Neural crest cell (in vitro differentiated cells): ENCODE results near the gene SNX24. TPM values are rescaled to one million over a fixed set of nuclear protein-coding genes. Genes with fewer than 3 reads are reported as not detected.

Experiments used
- DNase-seq: peaks from one replicate; pipeline ENCODE4 v3.0.0; 2021; ENCODE audit warnings: low read depth, mixed read lengths, low spot score
- H3K27ac Mint-ChIP-seq: one replicate; pipeline ENCODE4 v1.8.0; 2021; ENCODE audit warnings: mild to moderate bottlenecking, mixed read lengths; ENCODE audit not compliant: unreplicated experiment
- H3K27me3 Mint-ChIP-seq: 2 replicates; pipeline ENCODE4 v1.8.0; 2021; ENCODE audit warnings: low read depth, mild to moderate bottlenecking, mixed read lengths
- H3K36me3 Mint-ChIP-seq: 2 replicates; pipeline ENCODE4 v1.8.0; 2021; ENCODE audit warnings: low read depth, mild to moderate bottlenecking, mixed read lengths
- H3K4me1 Mint-ChIP-seq: 2 replicates; pipeline ENCODE4 v1.8.0; 2021; ENCODE audit warnings: mixed read lengths
- H3K4me3 Mint-ChIP-seq: one replicate; pipeline ENCODE4 v1.8.0; 2021; ENCODE audit warnings: mild to moderate bottlenecking, mixed read lengths
- H3K9me3 Mint-ChIP-seq: 2 replicates; pipeline ENCODE4 v1.8.0; 2021; ENCODE audit warnings: mixed read lengths
- CTCF ChIP-seq: fragments of 200-600 bp; sonication (generic); conservative IDR thresholded peaks from 2 replicates; pipeline ENCODE4 v1.5.0; 2021; ENCODE audit warnings: antibody characterized with exemption, mild to moderate bottlenecking
- total RNA-seq: library from RNA; stranded (reverse); gene quantifications from 2 replicates; pipeline ENCODE4 v1.2.1, GENCODE V29; 2021

Gene SNX24
- total RNA-seq, 1 donor from 2014 or later = 19.7 TPM

- DNase-seq = no peak
- H3K27me3 Mint-ChIP-seq = no peaks in the 10 kb centered on the region
Measured at GRCh38 chr5:122880170-122880689, 34.8 kb downstream of the SNX24 start.

GRCh38 chr5:122880749-122881148, 35.3 kb downstream of the SNX24 start:
- no peak for TF ChIP-seq CTCF
- H3K36me3 Mint-ChIP-seq = peaks cover 17% of the 10 kb centered on the region
- H3K27me3 Mint-ChIP-seq = no peaks in the 10 kb centered on the region
- H3K4me3 Mint-ChIP-seq = no peak overlapping the region
- H3K27ac Mint-ChIP-seq = no peak overlapping the region
- H3K4me1 Mint-ChIP-seq = peaks cover 22% of the 10 kb centered on the region
- no peak for DNase-seq
- peaks cover under 1% of the 10 kb centered on the region for H3K9me3 Mint-ChIP-seq

More at GRCh38 chr5:122880170-122880689, 34.8 kb downstream of the SNX24 start:
- Mint-ChIP-seq H3K9me3 (no peaks in the 10 kb centered on the region), H3K4me3 (no peak overlapping the region), H3K27ac (no peak overlapping the region), H3K36me3 (peaks cover 17% of the 10 kb centered on the region), H3K4me1 (peaks cover 16% of the 10 kb centered on the region)
- no peak for TF ChIP-seq CTCF

GRCh38 chr5:122882831-122883230, 37.4 kb downstream of the SNX24 start:
- Mint-ChIP-seq H3K4me3 (no peak overlapping the region), H3K9me3 (peaks cover 6% of the 10 kb centered on the region), H3K4me1 (peaks cover 25% of the 10 kb centered on the region), H3K27ac (no peak overlapping the region), H3K27me3 (no peaks in the 10 kb centered on the region), H3K36me3 (peaks cover 12% of the 10 kb centered on the region)
- no peak for DNase-seq
- TF ChIP-seq CTCF = no peak

- Mint-ChIP-seq H3K27ac (peak overlapping the region; percentile 67), H3K4me1 (peaks cover 25% of the 10 kb centered on the region), H3K9me3 (peaks cover 6% of the 10 kb centered on the region), H3K27me3 (no peaks in the 10 kb centered on the region), H3K36me3 (peaks cover 10% of the 10 kb centered on the region), H3K4me3 (no peak overlapping the region)
- TF ChIP-seq CTCF = no peak
- DNase-seq = no peak
Measured at GRCh38 chr5:122885045-122885517, 39.7 kb downstream of the SNX24 start.

- DNase-seq = no peak
- no peak overlapping the region for H3K4me3 Mint-ChIP-seq
- H3K9me3 Mint-ChIP-seq = peaks cover 6% of the 10 kb centered on the region
- H3K4me1 Mint-ChIP-seq = peaks cover 18% of the 10 kb centered on the region
- H3K27ac Mint-ChIP-seq = peak overlapping the region; percentile 67
- no peak for TF ChIP-seq CTCF
- H3K27me3 Mint-ChIP-seq = no peaks in the 10 kb centered on the region
- peaks cover 10% of the 10 kb centered on the region for H3K36me3 Mint-ChIP-seq
Measured at GRCh38 chr5:122885891-122886290, 40.5 kb downstream of the SNX24 start.
